Stimulated activated CD8-positive, alpha-beta memory T cell treated with anti-CD3 and anti-CD28 coated beads, Interleukin-2, amount 100 ng/mL, for 1 hour (primary cell): ENCODE results near the gene TIGD1.

ENCODE experiments used
- DNase-seq, 2 donors: peaks; one replicate each; pipeline ENCODE4 v3.0.0-alpha.2; 2020; ENCODE audit warnings: low read depth in 2 of 2

Gene TIGD1

GRCh38 chr2:232501794-232502390 lies 48.5 kb downstream of the TIGD1 start:
- DNase-seq, result no peak

- DNase-seq, result no peak
Measured at GRCh38 chr2:232501331-232501771, 49.0 kb downstream of the TIGD1 start.

- DNase-seq, result no peak
Measured at GRCh38 chr2:232498452-232498851, 51.9 kb downstream of the TIGD1 start.
